Prostate gland (tissue), 2 donors: ENCODE results near the gene TMEM161B. TPM values are rescaled to one million over a fixed set of nuclear protein-coding genes. Genes with fewer than 3 reads are reported as not detected.

Experiments used
- DNase-seq: peaks from one replicate; pipeline ENCODE4 v3.0.0-alpha.2; 2019; ENCODE audit warnings: low spot score
- H3K27ac ChIP-seq, 2 donors: fragments of 200-600 bp; sonication (generic); 2 replicates each; pipeline ENCODE4 v1.5.1; 2017 to 2019
- H3K27me3 ChIP-seq: fragments of 200-600 bp; sonication (generic); replicated peaks from 2 replicates; pipeline ENCODE4 v1.5.1; 2019; ENCODE audit not compliant: insufficient read depth
- H3K36me3 ChIP-seq, 2 donors: fragments of 200-600 bp; sonication (generic); 1 replicate in 1 of 2; 2 replicates in 1 of 2; pipeline versions ENCODE4 v1.5.1 to v1.8.1; 2017 to 2019
- H3K4me1 ChIP-seq: fragments of 200-600 bp; sonication (generic); replicated peaks from 2 replicates; pipeline ENCODE4 v1.5.1; 2019
- H3K4me3 ChIP-seq, 2 donors: fragments of 200-600 bp; sonication (generic); 2 replicates each; pipeline ENCODE4 v1.5.1; 2017 to 2019
- H3K9me3 ChIP-seq: fragments of 200-600 bp; sonication (generic); 2 replicates; pipeline ENCODE4 v1.5.1; 2017
- CTCF ChIP-seq, 4 experiments: fragments of 200-600 bp in 2 of 4; fragments of 450-650 bp in 2 of 4; sonication (generic) in 2 of 4; IDR thresholded peaks; 1 replicate in 3 of 4; 2 replicates in 1 of 4; pipeline ENCODE4 v1.5.1; 2016 to 2019; ENCODE audit warnings: antibody characterized with exemption in 4 of 4, mild to moderate bottlenecking in 2 of 4, moderate library complexity in 2 of 4
- POLR2A ChIP-seq: fragments of 450-650 bp; IDR thresholded peaks from one replicate; pipeline ENCODE4 v1.6.1; 2016; ENCODE audit warnings: antibody characterized with exemption, mild to moderate bottlenecking
- POLR2AphosphoS5 ChIP-seq: sonication (generic); formaldehyde crosslinking; IDR thresholded peaks from one replicate; pipeline ENCODE4 v1.6.1; 2017; ENCODE audit warnings: antibody characterized with exemption
- WGBS: methylation state at CpG from one replicate; pipeline ENCODE4 v1.1.5; 2018; 5-methylcytosine and 5-hydroxymethylcytosine counted together
- intact Hi-C: fragments of 100-400 bp; cut with DNase I; formaldehyde crosslinking; loops from one replicate; pipeline ENCODE4 v1.14.2; 2022
- total RNA-seq, 2 donors: library from RNA; depleted of rRNA; stranded (reverse); fragments of >200 nt; gene quantifications; one replicate each; pipeline ENCODE4 v1.1.0, GENCODE V29; 2016

Gene TMEM161B
- total RNA-seq, 2 donors from 2014 or later, result 16.2 to 17.0 TPM

GRCh38 chr5:88158056-88158455 lies 110.6 kb downstream of the TMEM161B start:
- Histone ChIP-seq H3K9me3 (no peaks in the 10 kb centered on the region), H3K27me3 (no peaks in the 10 kb centered on the region), H3K4me1 (no peaks in the 10 kb centered on the region), H3K36me3 (no peaks in the 10 kb centered on the region), H3K4me3 (no peak overlapping the region), H3K27ac (no peak overlapping the region)
- DNase-seq, result no peak
- 85% methylated on average over 2 of the region's 2 CpGs for WGBS
- intact Hi-C loops, result no loop called here
- no peak for TF ChIP-seq CTCF (IDR thresholded peaks at IDR 0.05)
- TF ChIP-seq POLR2A, result no peak
- no peak for TF ChIP-seq POLR2AphosphoS5

GRCh38 chr5:88154891-88155290 lies 113.8 kb downstream of the TMEM161B start:
- 62% methylated on average over 1 of the region's 1 CpG for WGBS
- Histone ChIP-seq H3K36me3 (no peaks in the 10 kb centered on the region), H3K27ac (no peak overlapping the region), H3K9me3 (no peaks in the 10 kb centered on the region), H3K4me3 (no peak overlapping the region), H3K4me1 (no peaks in the 10 kb centered on the region), H3K27me3 (no peaks in the 10 kb centered on the region)
- no peak for TF ChIP-seq POLR2A
- no peak for TF ChIP-seq POLR2AphosphoS5
- no peak for TF ChIP-seq CTCF (IDR thresholded peaks at IDR 0.05)
- DNase-seq, result no peak
- intact Hi-C loops, result no loop called here

- Histone ChIP-seq H3K9me3 (no peaks in the 10 kb centered on the region), H3K4me3 (no peak overlapping the region), H3K27ac (no peak overlapping the region), H3K36me3 (no peaks in the 10 kb centered on the region), H3K4me1 (no peaks in the 10 kb centered on the region), H3K27me3 (no peaks in the 10 kb centered on the region)
- no peak for DNase-seq
- intact Hi-C loops, result no loop called here
- TF ChIP-seq POLR2A (no peak), POLR2AphosphoS5 (no peak), CTCF (IDR thresholded peaks at IDR 0.05) (no peak)
Observed at GRCh38 chr5:88150747-88151146, 117.9 kb downstream of the TMEM161B start.

- intact Hi-C loops, result no loop called here
- H3K27me3 ChIP-seq, result no peaks in the 10 kb centered on the region
- H3K9me3 ChIP-seq, result no peaks in the 10 kb centered on the region
- TF ChIP-seq POLR2AphosphoS5 (no peak), CTCF (IDR thresholded peaks at IDR 0.05) (no peak), POLR2A (no peak)
- no peak overlapping the region for H3K27ac ChIP-seq
- no peak for DNase-seq
- H3K4me1 ChIP-seq, result no peaks in the 10 kb centered on the region
- 18% methylated on average over 26 of the region's 26 CpGs for WGBS
- no peak overlapping the region for H3K4me3 ChIP-seq
- H3K36me3 ChIP-seq, result no peaks in the 10 kb centered on the region
Observed at GRCh38 chr5:88145611-88146467, 122.8 kb downstream of the TMEM161B start.

- 15% methylated on average over 16 of the region's 16 CpGs for WGBS
- Histone ChIP-seq H3K27ac (no peak overlapping the region), H3K4me1 (no peaks in the 10 kb centered on the region), H3K4me3 (no peak overlapping the region), H3K36me3 (no peaks in the 10 kb centered on the region), H3K27me3 (no peaks in the 10 kb centered on the region), H3K9me3 (no peaks in the 10 kb centered on the region)
- intact Hi-C loops, result no loop called here
- DNase-seq, result no peak
- TF ChIP-seq CTCF (IDR thresholded peaks at IDR 0.05) (no peak), POLR2AphosphoS5 (no peak), POLR2A (no peak)
Observed at GRCh38 chr5:88145221-88145610, 123.4 kb downstream of the TMEM161B start.
